ENCODE measurements around the gene THSD7B. TPM values are rescaled to one million over a fixed set of nuclear protein-coding genes. Genes with fewer than 3 reads are reported as not detected.

THSD7B gene
- polyA plus RNA-seq, 1 donor from 2014 or later, result 0.46 TPM

GRCh38 chr2:137173463-137173862, 408.1 kb downstream of the THSD7B start:
- no peak overlapping the region for H2AFZ ChIP-seq (ENCODE audit: low read depth, low read length)
- H3K4me3 ChIP-seq (ENCODE audit: low read length), result no peak overlapping the region
- no peaks in the 10 kb centered on the region for H3K79me2 ChIP-seq (replicated peaks; ENCODE audit: insufficient read depth, low read length)
- TF ChIP-seq REST (IDR thresholded peaks at IDR 0.05; ENCODE audit: borderline replicate concordance), result no peak
- TF ChIP-seq MXI1 (conservative IDR thresholded peaks at IDR 0.05; ENCODE audit: poor library complexity, severe bottlenecking), result no peak
- no peak for TF ChIP-seq SMC3 (conservative IDR thresholded peaks at IDR 0.05; ENCODE audit: poor library complexity)
- no peak for TF ChIP-seq CTCF (IDR thresholded peaks at IDR 0.05; ENCODE audit: poor library complexity, severe bottlenecking)
- TF ChIP-seq RAD21 (conservative IDR thresholded peaks at IDR 0.05), result no peak
- no peak for TF ChIP-seq EP300 (conservative IDR thresholded peaks at IDR 0.05; ENCODE audit: poor library complexity, severe bottlenecking)
- TF ChIP-seq TAF1 (IDR thresholded peaks at IDR 0.05; ENCODE audit: low read depth), result no peak
- TF ChIP-seq POLR2AphosphoS5 (IDR thresholded peaks at IDR 0.05), result no peak
- TF ChIP-seq EZH2 (IDR thresholded peaks at IDR 0.05; ENCODE audit: borderline replicate concordance, insufficient read depth, low read length, poor library complexity, severe bottlenecking), result no peak
- H4K20me1 ChIP-seq (ENCODE audit: insufficient read depth), result no peaks in the 10 kb centered on the region
- no peaks in the 10 kb centered on the region for H3F3A ChIP-seq (ENCODE audit: insufficient read depth, low read length, poor library complexity, severe bottlenecking)
- H3K36me3 ChIP-seq (ENCODE audit: insufficient read depth, low read length), result no peaks in the 10 kb centered on the region
- no peak overlapping the region for H3K4me2 ChIP-seq (ENCODE audit: low read length)
- H3K9ac ChIP-seq (ENCODE audit: low read length), result no peak overlapping the region
- H3K27ac ChIP-seq (ENCODE audit: low read length), result no peak overlapping the region
- H3K9me2 ChIP-seq (ENCODE audit: insufficient read depth, low read length), result no peaks in the 10 kb centered on the region
- H3K27me3 ChIP-seq (ENCODE audit: insufficient read depth, low read depth, low read length), result no peaks in the 10 kb centered on the region
- no peaks in the 10 kb centered on the region for H3K9me3 ChIP-seq (ENCODE audit: low read length)

GRCh38 chr2:137175246-137175645, 409.9 kb downstream of the THSD7B start:
- Histone ChIP-seq H3K27ac (ENCODE audit: low read length) (no peak overlapping the region), H3K36me3 (ENCODE audit: insufficient read depth, low read length) (no peaks in the 10 kb centered on the region), H3K79me2 (replicated peaks; ENCODE audit: insufficient read depth, low read length) (no peaks in the 10 kb centered on the region), H2AFZ (ENCODE audit: low read depth, low read length) (no peak overlapping the region), H3K4me2 (ENCODE audit: low read length) (no peak overlapping the region), H3F3A (ENCODE audit: insufficient read depth, low read length, poor library complexity, severe bottlenecking) (no peaks in the 10 kb centered on the region), H3K27me3 (ENCODE audit: insufficient read depth, low read depth, low read length) (no peaks in the 10 kb centered on the region), H3K9ac (ENCODE audit: low read length) (no peak overlapping the region), H3K4me3 (ENCODE audit: low read length) (no peak overlapping the region), H3K9me2 (ENCODE audit: insufficient read depth, low read length) (no peaks in the 10 kb centered on the region), H3K9me3 (ENCODE audit: low read length) (no peaks in the 10 kb centered on the region), H4K20me1 (ENCODE audit: insufficient read depth) (no peaks in the 10 kb centered on the region)
- TF ChIP-seq MXI1 (conservative IDR thresholded peaks at IDR 0.05; ENCODE audit: poor library complexity, severe bottlenecking), result no peak
- TF ChIP-seq TAF1 (IDR thresholded peaks at IDR 0.05; ENCODE audit: low read depth), result no peak
- TF ChIP-seq CTCF (IDR thresholded peaks at IDR 0.05; ENCODE audit: poor library complexity, severe bottlenecking), result no peak
- TF ChIP-seq EZH2 (IDR thresholded peaks at IDR 0.05; ENCODE audit: borderline replicate concordance, insufficient read depth, low read length, poor library complexity, severe bottlenecking), result no peak
- no peak for TF ChIP-seq EP300 (conservative IDR thresholded peaks at IDR 0.05; ENCODE audit: poor library complexity, severe bottlenecking)
- no peak for TF ChIP-seq REST (IDR thresholded peaks at IDR 0.05; ENCODE audit: borderline replicate concordance)
